Lung (tissue), 12 donors: Measurements from ENCODE around the gene CCDC8. TPM values are rescaled to one million over a fixed set of nuclear protein-coding genes. Genes with fewer than 3 reads are reported as not detected.

Experiments
- ATAC-seq: fragments of 200-7000 bp; cut with Tn5 transposase; one replicate; pipeline ENCODE4 v1.9.1; 2020; ENCODE audit warnings: moderate number of reproducible peaks; ENCODE audit not compliant: insufficient read depth, low FRiP score
- DNase-seq, 3 donors: peaks; one replicate each; pipeline ENCODE4 v3.0.0-alpha.2; 2013 to 2017
- H3K27ac ChIP-seq, 2 donors: one replicate each; pipeline ENCODE4 v1.5.1; 2013; ENCODE audit warnings: mild to moderate bottlenecking in 2 of 2, moderate library complexity in 2 of 2, control low read depth in 1 of 2, inconsistent platforms in 1 of 2, low read depth in 1 of 2, low read length in 1 of 2
- H3K27me3 ChIP-seq, 3 donors: one replicate each; pipeline ENCODE4 v1.5.1; 2013; ENCODE audit warnings: low read length in 2 of 3; ENCODE audit not compliant: control insufficient read depth in 3 of 3, insufficient read depth in 3 of 3
- H3K36me3 ChIP-seq, 4 donors: one replicate each; pipeline ENCODE4 v1.5.1; 2013; ENCODE audit warnings: low read length in 4 of 4, mild to moderate bottlenecking in 1 of 4, moderate library complexity in 1 of 4; ENCODE audit not compliant: control insufficient read depth in 4 of 4, insufficient read depth in 4 of 4
- H3K4me1 ChIP-seq, 5 donors: one replicate each; pipeline ENCODE4 v1.5.1; 2013; ENCODE audit warnings: low read length in 5 of 5, mild to moderate bottlenecking in 2 of 5, moderate library complexity in 1 of 5; ENCODE audit not compliant: control insufficient read depth in 5 of 5, insufficient read depth in 5 of 5
- H3K4me3 ChIP-seq: one replicate; pipeline ENCODE4 v1.5.1; 2013; ENCODE audit warnings: mild to moderate bottlenecking, control low read depth, moderate library complexity
- H3K9ac ChIP-seq, 2 donors: one replicate each; pipeline ENCODE4 v1.5.1; 2013; ENCODE audit warnings: low read length in 2 of 2, control low read depth in 1 of 2; ENCODE audit not compliant: insufficient read depth in 1 of 2
- H3K9me3 ChIP-seq, 4 donors: one replicate each; pipeline ENCODE4 v1.5.1; 2013; ENCODE audit warnings: low read length in 3 of 4, mild to moderate bottlenecking in 1 of 4, moderate library complexity in 1 of 4; ENCODE audit not compliant: control insufficient read depth in 4 of 4, insufficient read depth in 3 of 4
- WGBS, 2 donors: extraction: QIAGEN DNeasy Blood & Tissue Kit; methylation state at CpG; one replicate each; pipeline ENCODE4 v1.1.7; 2013; 5-methylcytosine and 5-hydroxymethylcytosine counted together
- polyA plus RNA-seq, 2 donors: library from polyadenylated mRNA; stranded (reverse); fragments of 200-250 nt; gene quantifications; one replicate each; pipeline ENCODE4 v1.2.1, GENCODE V29; 2013
- total RNA-seq, 2 donors: library from RNA; depleted of rRNA in 1 of 2; stranded (reverse); fragments of >200 nt in 1 of 2; gene quantifications; one replicate each; pipeline ENCODE4 v1.2.1, GENCODE V29; 2014 to 2021
- TF ChIP-seq, protein P1 (sequence below): IDR thresholded peaks from 2 replicates; pipeline ENCODE4 v1.5.1; 2012; ENCODE audit warnings: mild to moderate bottlenecking; ENCODE audit errors: control extremely low read depth, extremely low read depth
- donor health status: control.
- donor health status: control.
- donor health status: Bipolar disorder and iron deficiency.
- donor health status: healthy.
- donor health status: DM: yes; HTN: yes; CAD: no.

CCDC8 gene
- total and polyA plus RNA-seq, 4 donors = 3.9 to 45.7 (median 13.0) TPM

DNA sequence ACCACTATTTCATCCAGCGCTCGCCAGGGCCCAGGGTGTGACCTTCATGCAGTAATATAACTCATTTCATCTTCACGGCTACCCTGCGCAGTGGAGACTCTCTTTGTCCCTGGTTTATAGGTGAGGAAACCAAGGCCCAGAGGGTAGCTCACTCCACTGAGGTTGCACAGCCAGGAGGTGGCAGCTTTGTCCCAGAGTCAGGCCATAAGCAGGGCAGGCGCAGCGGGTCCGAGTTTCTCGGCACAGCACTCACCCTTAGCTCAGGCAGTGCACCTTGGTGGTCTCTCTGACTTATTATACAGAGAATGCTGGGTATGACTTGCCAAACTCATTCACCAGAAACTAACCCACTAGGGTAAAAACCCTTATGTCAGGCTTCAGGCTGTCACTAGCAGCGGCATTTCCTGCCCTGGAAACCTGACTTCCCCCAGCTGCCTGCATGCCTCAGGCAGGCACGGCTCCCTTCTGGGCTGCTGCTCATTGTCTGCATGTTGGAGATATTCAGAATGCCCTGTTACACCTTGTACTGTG, 41.9 kb downstream of the CCDC8 start:
- peaks cover 8 to 29% (median 18%) of the 10 kb centered on the region in 4 donors for H3K36me3 ChIP-seq

DNA sequence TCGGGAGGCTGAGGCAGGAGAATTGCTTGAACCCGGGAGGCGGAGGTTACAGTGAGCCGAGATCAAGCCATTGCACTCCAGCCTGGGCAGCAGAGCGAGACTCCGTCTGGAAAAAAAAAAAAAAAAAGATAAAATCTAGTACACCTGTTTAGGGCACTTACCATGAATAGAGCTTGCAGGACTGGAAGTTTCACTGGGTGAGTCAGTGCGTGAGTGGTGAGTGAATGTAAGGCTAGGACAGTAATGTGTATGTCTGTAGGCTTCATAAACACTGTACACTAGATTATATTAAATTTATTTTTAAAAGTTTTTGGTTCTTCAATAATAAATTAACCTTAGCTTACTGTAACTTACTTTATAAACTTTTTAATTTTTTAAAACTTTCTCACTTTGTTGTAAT, 43.5 kb downstream of the CCDC8 start:
- WGBS, 2 donors = 85 to 91% methylated on average over 7 of the region's 7 CpGs
- DNase-seq (no peak), ATAC-seq (no peak)

More for the DNA sequence above, 41.9 kb downstream of the CCDC8 start:
- Histone ChIP-seq H3K4me1 (peaks cover 0 to 16% (median 9%) of the 10 kb centered on the region in 5 donors), H3K4me3 (no peak overlapping the region), H3K27ac (peak overlapping the region in 1 of 2 donors; percentile 13), H3K9me3 (no peaks in the 10 kb centered on the region), H3K27me3 (no peaks in the 10 kb centered on the region), H3K9ac (no peak overlapping the region)
- ATAC-seq (no peak), DNase-seq (no peak)
- TF ChIP-seq, protein P1, sequence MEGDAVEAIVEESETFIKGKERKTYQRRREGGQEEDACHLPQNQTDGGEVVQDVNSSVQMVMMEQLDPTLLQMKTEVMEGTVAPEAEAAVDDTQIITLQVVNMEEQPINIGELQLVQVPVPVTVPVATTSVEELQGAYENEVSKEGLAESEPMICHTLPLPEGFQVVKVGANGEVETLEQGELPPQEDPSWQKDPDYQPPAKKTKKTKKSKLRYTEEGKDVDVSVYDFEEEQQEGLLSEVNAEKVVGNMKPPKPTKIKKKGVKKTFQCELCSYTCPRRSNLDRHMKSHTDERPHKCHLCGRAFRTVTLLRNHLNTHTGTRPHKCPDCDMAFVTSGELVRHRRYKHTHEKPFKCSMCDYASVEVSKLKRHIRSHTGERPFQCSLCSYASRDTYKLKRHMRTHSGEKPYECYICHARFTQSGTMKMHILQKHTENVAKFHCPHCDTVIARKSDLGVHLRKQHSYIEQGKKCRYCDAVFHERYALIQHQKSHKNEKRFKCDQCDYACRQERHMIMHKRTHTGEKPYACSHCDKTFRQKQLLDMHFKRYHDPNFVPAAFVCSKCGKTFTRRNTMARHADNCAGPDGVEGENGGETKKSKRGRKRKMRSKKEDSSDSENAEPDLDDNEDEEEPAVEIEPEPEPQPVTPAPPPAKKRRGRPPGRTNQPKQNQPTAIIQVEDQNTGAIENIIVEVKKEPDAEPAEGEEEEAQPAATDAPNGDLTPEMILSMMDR = no peak
- WGBS, 2 donors = 70% methylated on average over 10 of the region's 10 CpGs

DNA sequence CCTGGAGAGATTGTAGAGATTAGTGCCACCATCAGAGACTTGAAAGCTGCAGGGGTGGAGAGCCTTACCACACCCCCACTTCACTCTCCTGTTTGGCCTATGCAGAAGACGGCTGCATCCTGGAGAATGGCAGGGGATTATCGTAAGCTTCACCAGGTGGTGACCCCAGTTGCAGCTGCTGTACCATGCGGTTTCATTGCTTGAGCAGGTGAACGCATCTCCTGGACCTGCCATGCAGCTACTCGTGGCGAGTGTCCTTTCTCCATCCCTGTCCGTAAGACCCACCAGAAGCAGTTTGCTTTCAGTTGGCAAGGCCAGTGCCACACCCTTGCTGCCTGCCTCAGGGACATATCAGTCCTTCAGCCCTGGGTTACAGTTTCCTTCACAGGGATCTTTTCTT, 45.2 kb downstream of the CCDC8 start:
- Histone ChIP-seq H3K4me1 (peaks cover 0 to 12% (median 4%) of the 10 kb centered on the region in 5 donors), H3K9ac (no peak overlapping the region), H3K9me3 (no peaks in the 10 kb centered on the region), H3K27me3 (no peaks in the 10 kb centered on the region), H3K27ac (no peak overlapping the region), H3K4me3 (no peak overlapping the region), H3K36me3 (peaks cover 11 to 24% (median 13%) of the 10 kb centered on the region in 4 donors)
- ATAC-seq (no peak), DNase-seq (no peak)
- WGBS, 2 donors = 92 to 93% methylated on average over 7 of the region's 7 CpGs
- TF ChIP-seq, protein P1 = no peak

More for the DNA sequence above, 43.5 kb downstream of the CCDC8 start:
- Histone ChIP-seq H3K9me3 (no peaks in the 10 kb centered on the region), H3K4me1 (peaks cover 0 to 16% (median 9%) of the 10 kb centered on the region in 5 donors), H3K27me3 (no peaks in the 10 kb centered on the region), H3K27ac (no peak overlapping the region), H3K9ac (no peak overlapping the region), H3K4me3 (no peak overlapping the region), H3K36me3 (peaks cover 2 to 24% (median 11%) of the 10 kb centered on the region in 4 donors)
- TF ChIP-seq, protein P1 = no peak

DNA sequence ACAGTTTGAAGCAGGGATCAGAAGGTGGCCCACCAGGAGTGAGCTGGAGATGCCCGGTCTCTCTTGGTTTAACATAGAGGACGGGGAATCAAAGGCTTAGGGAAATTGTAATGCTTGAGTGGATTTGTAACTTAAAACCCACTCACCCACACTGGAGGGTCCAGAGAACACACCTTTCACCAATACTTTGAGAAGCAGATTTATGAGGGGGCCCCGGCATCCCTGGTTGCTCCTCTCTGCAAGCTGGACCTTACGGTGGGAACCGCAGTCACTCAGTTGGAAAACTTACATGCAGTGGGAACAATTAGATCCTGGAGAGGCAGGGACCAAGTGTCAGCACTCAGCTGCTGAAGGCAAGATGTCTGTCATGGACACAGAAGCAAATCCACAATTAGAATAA, 45.9 kb downstream of the CCDC8 start:
- DNase-seq (no peak), ATAC-seq (no peak)
- WGBS, 2 donors = 93 to 98% methylated on average over 5 of the region's 5 CpGs
- Histone ChIP-seq H3K4me1 (peaks cover 0 to 7% (median 0%) of the 10 kb centered on the region in 5 donors), H3K27ac (no peak overlapping the region), H3K9ac (no peak overlapping the region), H3K27me3 (no peaks in the 10 kb centered on the region), H3K36me3 (peaks cover 11 to 24% (median 13%) of the 10 kb centered on the region in 4 donors), H3K9me3 (no peaks in the 10 kb centered on the region), H3K4me3 (no peak overlapping the region)
- TF ChIP-seq, protein P1 = no peak
